Left ventricle myocardium superior (tissue), 1 donor: ENCODE data around the gene SLC41A3. TPM values are rescaled to one million over a fixed set of nuclear protein-coding genes. Genes with fewer than 3 reads are reported as not detected.
"Not testable (repeated sequence)": the region's sequence is repeated elsewhere in the genome, so short reads cannot be mapped to it uniquely, and the experiment has no call there.

ENCODE experiments used
- ATAC-seq: fragments of 200-7000 bp; cut with Tn5 transposase; one replicate; pipeline ENCODE4 v1.9.1; 2020; ENCODE audit warnings: mild to moderate bottlenecking, moderate library complexity
- DNase-seq: peaks from one replicate; pipeline ENCODE4 v3.0.0-alpha.2; 2020
- intact Hi-C: fragments of 100-400 bp; cut with micrococcal nuclease; formaldehyde crosslinking; loops from one replicate; pipeline ENCODE4 v1.11.0; 2022
- total RNA-seq: library from RNA; stranded (reverse); fragmentation: NEBNext Ultra II Directional; extraction: Animal tissue kit (Norgen Biotek cat#: 25700); gene quantifications from one replicate; pipeline ENCODE4 v1.2.1, GENCODE V29; 2021
- donor health status: DM: no; HTN: yes; CAD: no; lungs with severe emphysema.

The SLC41A3 gene
- total RNA-seq, 1 donor from 2014 or later, result 35.4 TPM

DNA sequence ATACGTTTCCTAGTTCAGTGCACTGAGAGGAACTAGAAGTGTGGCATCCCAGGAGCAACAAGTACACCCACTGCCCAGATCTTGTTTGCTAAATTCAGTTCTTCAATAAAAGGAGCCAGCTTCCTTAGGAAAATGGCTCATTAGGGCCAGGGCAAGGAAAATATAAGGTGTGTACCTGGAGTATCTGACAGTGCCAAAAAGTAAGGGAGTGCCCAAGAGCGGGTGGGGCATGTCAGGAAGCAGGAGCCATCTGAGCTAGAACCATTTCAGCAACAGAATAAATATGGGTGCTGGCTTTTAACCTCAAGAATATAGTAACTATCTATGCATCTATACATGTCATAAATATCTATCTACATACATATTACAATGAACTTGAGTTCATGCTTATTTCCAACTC lies 44.1 kb downstream of the SLC41A3 start:
- DNase-seq (no peak), ATAC-seq (no peak)
- intact Hi-C loops, result no loop called here

DNA sequence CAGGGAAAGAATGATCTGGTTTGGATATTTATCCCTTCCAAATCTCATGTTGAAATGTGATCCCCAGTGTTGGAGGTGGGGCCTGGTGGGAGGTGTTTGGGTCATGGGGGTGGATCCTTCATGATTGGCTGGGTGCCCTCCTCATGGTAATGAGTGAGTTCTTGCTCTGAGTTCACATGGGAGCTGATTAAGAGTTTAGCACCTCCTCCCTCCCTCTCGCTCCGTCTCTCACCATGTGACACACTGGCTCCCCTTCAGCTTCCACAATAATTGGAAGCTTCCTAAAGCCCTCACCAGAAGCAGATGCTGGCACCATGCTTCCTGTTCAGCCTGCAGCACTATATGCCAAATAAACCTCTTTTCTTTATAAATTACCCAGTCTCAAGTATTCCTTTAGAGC lies 45.1 kb downstream of the SLC41A3 start:
- DNase-seq, intact Hi-C loops, ATAC-seq: not testable (repeated sequence)

DNA sequence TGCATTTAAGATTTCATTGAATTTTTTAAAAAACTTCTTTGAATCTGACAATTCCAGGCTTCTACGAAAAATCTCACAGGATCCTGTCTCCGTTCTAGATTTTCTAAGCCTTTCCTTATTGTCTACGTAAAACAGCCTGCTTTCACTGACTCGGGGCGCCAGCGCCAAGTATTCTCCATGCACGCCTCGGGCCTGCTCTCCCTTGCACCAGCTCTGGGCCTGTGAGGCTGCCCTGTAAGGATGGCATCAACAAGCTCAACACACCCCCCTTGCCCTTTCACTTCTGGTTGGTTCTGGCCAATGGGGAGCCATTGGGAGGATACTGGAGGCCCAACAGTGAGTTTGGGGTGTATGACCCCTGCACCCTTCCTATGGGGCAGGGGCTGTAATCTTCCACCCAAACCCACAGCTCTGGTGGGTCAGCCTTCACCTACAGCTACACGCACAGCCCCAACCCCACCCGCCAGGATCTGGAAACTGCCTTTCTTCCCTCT lies 47.8 kb downstream of the SLC41A3 start:
- intact Hi-C loops, result no loop called here
- no peak for DNase-seq
- ATAC-seq, result no peak

GRCh38 chr3:126035362-126036050 lies 48.4 kb downstream of the SLC41A3 start:
- DNase-seq, result no peak
- intact Hi-C loops, result no loop called here
- ATAC-seq, result no peak

DNA sequence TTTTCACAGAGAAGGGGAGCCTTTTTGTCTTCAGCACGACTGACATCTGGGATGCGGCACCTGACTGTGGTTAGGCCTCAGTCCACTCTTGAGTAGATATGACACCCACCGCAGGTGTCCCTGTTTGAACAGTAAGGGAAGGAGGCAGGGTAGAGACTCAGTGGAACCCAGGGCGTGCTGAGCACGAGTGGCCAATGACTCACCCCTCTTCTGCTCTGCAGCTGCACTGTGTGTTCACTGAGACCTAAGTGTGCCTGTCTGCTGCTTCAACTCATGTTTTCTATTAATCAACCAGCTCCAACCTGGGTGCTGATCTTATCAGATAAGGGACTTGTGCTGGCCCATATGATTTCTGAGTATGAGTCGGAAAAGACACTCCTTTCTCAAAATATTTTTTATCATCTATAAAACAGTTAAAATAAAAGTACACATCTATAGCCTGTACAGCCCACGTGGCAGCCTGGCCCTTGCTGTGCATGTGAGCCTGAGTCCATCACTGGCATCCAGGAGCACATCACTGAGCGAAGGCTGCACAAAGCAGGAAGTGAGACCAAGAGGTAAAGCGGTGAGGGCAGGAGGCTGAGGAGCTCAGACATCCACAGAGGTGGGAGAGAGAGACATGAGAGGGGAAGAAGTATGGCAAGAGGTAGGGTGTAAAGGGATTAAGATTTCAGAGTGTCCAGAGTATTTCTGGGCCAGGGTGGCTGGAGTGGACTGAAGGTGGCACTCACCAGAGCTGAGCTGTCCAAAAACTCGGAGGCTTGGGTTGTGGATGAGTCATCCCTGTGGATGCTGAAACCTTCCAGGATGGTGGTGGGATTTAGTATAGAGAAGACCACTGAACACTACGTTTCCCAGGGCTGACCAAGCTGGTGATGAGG lies 49.2 kb downstream of the SLC41A3 start:
- intact Hi-C loops, result no loop called here
- ATAC-seq, result no peak
- no peak for DNase-seq

DNA sequence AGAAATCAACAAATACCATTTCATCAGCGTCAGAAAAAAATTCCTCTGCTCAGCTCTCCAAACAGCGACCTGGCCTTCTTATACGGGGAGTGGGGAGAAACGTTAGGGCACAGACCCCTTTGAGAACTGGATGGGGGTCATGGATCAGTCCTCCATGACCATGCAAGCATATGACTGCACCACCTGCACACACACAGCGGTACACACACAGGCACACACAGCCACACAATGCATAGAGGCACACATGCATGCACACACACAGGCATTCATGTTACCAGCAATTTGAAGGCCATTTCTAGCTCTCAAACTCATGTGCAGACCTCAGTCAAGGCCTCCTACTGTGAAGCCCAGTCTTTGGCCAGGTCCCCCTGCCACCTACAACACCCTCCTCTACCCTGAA lies 50.2 kb downstream of the SLC41A3 start:
- intact Hi-C loops, result no loop called here
- DNase-seq (no peak), ATAC-seq (no peak)

DNA sequence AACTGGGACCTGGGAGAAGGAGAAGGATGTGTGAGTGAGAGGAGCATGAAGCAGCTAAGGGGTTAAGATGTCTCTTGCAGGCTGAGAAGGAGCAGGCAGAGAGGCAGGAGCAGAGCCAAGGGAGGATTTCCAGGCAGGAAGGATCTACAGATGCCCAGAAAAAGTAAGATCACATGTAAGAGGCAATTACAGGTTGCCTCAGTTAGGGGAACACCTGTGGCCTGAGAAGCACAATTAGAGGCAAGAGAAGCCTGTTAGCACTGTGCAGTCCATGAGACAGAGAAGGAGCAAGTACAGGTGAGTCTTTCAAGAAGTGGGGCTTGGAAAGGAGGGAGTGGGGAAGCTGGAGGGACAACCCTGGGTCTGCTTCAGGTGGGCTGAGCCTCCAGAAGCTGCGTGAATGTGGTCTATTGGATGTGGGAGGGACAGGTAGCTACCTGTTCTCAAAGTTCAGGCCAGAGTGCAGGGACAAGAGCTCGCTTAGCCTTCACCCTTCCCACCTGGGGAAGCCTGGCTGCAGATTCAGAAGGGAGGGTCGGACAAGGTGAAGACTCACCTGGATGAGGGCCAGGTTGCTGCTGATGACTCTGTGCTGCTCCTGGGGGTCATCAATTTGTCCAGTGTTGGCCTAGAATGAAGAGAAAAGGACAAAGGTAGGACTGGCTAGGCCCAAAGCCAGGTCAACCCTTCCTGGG lies 50.7 kb downstream of the SLC41A3 start:
- intact Hi-C loops, result no loop called here
- ATAC-seq (no peak), DNase-seq (no peak)

- DNase-seq (no peak), ATAC-seq (no peak)
- intact Hi-C loops, result no loop called here
Measured at GRCh38 chr3:126031981-126032471, 51.9 kb downstream of the SLC41A3 start.

DNA sequence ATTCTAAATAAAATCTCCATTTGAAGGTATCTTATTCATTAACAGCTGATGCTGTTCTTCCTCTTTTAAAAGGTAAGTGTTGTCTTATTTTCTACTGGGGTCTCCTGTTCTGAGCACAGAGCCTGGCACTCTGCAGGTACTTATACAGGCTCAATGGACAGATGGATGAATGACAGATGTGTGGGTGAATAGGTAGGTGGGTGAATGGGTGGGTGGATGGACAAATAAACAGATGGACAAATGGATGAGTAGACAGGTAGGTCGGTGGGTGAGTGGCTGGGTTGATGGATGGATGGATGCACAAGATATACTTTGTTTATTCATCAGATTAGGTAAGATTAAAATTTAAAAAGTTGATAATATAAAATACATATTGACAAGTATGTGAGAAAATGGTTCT lies 53.5 kb downstream of the SLC41A3 start:
- intact Hi-C loops, result no loop called here
- DNase-seq (no peak), ATAC-seq (no peak)

DNA sequence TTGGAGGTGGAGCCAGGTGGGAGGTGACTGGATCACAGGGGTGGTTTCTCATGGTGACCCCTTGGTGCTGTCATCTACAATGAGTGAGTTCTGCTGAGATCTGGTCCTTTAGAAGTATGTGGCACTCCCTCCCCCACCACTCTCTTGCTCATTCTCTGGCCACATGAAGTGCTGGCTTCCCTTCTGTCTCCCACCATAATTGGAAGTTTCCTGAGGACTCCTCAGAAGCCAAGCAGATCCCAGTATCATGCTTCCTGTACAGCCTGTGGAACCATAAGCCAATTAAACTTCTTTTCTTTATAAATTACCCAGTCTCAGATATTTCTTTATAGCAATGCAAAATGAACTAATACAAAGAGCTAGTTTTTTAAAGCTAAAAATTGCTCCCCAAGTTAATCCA lies 54.7 kb downstream of the SLC41A3 start:
- intact Hi-C loops, result no loop called here
- DNase-seq, result no peak

DNA sequence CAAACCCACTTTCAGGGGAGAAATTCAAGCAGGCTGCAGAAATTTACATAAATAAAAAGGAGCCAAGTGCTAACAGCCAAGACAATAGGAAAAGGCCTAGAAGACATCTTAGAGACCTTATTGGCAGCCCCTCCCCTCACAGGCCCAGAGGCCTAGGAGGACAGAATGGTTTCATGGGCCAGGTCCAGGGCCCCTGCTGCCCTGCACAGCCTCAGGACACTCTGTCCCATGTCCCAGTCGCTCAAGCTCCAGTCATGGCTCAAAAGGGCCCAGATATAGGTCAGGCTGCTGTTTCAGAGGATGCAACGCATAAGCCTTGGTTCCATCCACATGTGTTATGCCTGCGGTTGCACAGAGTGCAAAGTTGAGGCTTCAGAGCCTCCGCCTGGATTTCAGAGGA lies 55.8 kb downstream of the SLC41A3 start:
- no peak for ATAC-seq
- intact Hi-C loops, result no loop called here
- no peak for DNase-seq

More for the DNA sequence above, 54.7 kb downstream of the SLC41A3 start:
- no peak for ATAC-seq

GRCh38 chr3:126026761-126027160 lies 57.2 kb downstream of the SLC41A3 start:
- DNase-seq (no peak), ATAC-seq (peak; percentile 76)
- intact Hi-C loops, result no loop called here

GRCh38 chr3:126026277-126026751 lies 57.6 kb downstream of the SLC41A3 start:
- DNase-seq (no peak), ATAC-seq (no peak)
- intact Hi-C loops, result no loop called here

DNA sequence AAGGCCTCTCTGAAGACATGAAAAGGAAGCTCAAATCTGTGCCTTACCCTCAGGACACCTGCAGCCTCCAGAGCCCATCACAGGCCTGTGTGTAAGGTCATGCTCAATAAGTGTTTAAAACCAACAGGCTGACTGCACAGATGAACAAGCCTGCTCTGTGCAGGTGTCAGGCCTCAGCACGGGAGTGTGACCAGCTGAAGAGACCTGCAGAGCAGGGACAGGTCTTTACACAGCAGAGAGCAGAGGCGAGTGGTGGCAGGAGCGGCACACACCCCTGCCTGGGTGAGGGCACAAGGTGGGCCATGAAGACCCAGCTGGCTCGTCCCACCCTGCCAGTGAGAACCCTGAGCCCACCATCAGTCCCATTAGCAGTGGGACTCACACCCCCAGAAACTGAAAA lies 58.1 kb downstream of the SLC41A3 start:
- DNase-seq (no peak), ATAC-seq (no peak)
- intact Hi-C loops, result no loop called here

DNA sequence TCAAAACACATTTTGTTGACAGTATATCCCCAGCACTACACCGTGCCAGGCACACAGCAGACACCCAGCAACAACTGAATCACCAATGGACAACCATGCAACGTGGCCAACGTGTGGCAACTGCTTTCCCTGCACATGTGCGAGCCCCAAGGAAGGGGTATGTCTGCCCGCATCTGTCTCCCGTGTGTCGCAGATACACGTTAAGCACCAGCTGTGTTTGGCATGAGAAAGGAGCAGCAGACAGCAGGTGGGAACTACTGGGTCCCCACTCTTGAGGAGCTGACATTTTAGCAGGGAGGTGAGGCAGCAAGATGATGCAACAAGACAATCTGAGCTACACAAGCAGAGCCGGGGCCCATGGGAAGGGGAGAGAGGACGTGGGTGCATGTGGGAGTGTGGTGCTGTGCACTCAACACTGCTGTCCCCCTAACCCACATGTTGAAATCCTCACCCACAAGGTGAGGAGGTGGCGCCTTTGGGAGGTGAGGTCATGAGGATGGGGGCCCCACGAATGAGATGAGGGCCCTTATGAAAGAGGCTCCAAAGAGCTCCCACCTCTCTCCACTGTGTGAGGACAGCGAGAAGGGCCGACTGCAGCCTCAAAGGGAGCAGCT lies 58.7 kb downstream of the SLC41A3 start:
- intact Hi-C loops, result no loop called here
- ATAC-seq (no peak), DNase-seq (no peak)

DNA sequence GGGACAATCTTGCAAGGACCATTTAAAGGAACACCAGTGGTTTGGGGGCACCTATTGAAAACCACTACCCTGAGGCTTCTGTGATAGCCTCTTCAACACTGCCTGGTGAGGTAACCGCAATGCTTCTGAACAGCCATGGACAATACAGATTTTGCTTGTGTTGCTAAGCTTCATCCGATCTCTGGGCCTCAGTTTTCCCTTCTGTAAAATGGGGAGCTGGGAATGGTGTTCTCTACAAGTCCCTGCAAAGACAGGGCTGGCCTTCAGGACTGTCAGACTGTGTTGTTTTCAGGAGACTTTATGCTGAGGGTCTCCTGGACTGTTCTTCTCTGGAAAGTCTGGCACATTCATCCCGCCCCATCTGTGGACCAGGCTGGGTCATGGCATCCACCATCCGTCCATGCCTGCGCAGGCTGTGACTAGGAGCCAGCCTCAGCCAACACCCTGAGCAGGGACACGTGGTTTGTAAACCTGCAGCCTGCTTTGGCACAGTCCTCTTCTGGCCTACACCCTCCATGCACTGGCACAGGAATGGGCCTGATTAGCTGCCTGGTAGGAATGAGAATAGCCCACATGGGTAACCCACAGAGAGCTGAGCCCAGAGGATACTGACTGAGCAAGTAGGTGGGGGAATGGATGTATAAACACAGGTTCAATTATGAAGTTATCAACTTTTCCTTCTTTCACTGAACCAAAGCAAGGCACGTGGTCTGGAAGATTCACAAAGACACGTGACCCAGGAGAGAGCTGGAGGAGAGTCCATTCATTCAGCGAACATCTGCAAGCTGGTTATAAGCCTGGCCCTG lies 59.7 kb downstream of the SLC41A3 start:
- ATAC-seq (peak; percentile 23), DNase-seq (no peak)
- intact Hi-C loops, result no loop called here

DNA sequence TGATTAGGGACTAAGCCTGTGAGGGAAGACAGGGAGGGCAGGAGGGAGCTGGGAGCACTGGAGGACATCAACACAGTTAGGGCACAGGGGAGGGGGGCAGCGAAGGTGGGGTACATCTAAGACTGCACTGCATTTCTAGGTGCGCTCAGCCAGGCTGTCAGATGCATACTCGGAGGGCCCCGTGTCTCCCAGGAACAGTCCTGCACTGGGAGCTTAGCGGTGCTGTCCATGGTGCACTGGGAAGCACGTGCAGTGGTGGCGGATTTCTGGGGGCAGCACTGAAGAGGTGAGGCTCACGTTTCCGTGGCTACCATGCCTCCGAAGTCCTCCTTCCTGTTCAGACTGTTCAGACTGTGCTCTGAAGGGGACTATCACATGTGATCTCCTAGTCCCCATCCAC lies 60.5 kb downstream of the SLC41A3 start:
- DNase-seq, result no peak
- intact Hi-C loops, result no loop called here
- ATAC-seq, result no peak

DNA sequence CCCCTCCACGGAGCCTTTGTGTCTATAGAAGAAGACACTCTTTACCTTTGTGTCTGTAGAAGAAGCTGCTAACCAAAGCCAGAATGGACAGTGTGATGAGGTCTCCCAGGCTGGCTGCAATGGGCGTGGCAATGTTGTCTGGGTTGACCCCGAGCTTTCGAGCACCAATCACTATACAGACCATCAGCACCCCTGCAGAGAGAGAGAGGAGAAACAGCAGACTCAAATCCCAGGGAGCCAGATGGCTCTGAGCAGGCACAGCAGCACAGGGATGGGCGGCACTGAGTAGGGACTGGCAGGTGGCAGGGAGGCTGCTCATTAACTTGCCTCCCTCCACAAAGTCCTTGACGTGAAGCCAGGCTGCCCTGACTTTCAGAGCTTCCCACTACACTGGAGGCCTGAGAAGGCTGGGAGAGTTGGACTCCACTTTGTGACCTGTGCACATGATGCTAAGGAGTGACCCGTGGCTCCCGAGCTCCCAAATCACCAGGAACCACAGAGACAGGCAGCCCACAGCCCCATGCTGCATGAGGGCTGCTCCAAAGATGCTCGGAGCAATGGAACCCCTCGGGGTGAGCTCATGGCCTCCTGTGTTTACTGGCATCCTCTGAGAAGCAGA lies 61.1 kb downstream of the SLC41A3 start:
- no peak for DNase-seq
- intact Hi-C loops, result no loop called here
- ATAC-seq, result no peak
